ENCODE results near the gene LAIR2. TPM values are rescaled to one million over a fixed set of nuclear protein-coding genes. Genes with fewer than 3 reads are reported as not detected.

Gene LAIR2
- total RNA-seq, 3 donors from 2014 or later = 0.35 to 0.76 (median 0.58) TPM

- Mint-ChIP-seq H3K4me3 (no peak overlapping the region), H3K36me3 (ENCODE audit: insufficient read depth) (no peaks in the 10 kb centered on the region), H3K4me1 (ENCODE audit: low read depth) (peaks cover 32% of the 10 kb centered on the region), H3K27me3 (ENCODE audit: low read depth) (peaks cover 39% of the 10 kb centered on the region), H3K9me3 (no peaks in the 10 kb centered on the region)
- ATAC-seq (no peak), DNase-seq (no peak)
Measured at GRCh38 chr19:54525636-54526035, 23.0 kb downstream of the LAIR2 start.

- no peak for DNase-seq
- Mint-ChIP-seq H3K9me3 (no peaks in the 10 kb centered on the region), H3K27me3 (ENCODE audit: low read depth) (peaks cover 38% of the 10 kb centered on the region), H3K36me3 (ENCODE audit: insufficient read depth) (no peaks in the 10 kb centered on the region), H3K4me3 (no peak overlapping the region), H3K4me1 (ENCODE audit: low read depth) (peaks cover 21% of the 10 kb centered on the region)
- no peak for ATAC-seq
Measured at GRCh38 chr19:54526972-54527371, 24.3 kb downstream of the LAIR2 start.

- Mint-ChIP-seq H3K9me3 (no peaks in the 10 kb centered on the region), H3K4me1 (ENCODE audit: low read depth) (peaks cover 12% of the 10 kb centered on the region), H3K4me3 (no peak overlapping the region), H3K36me3 (ENCODE audit: insufficient read depth) (no peaks in the 10 kb centered on the region), H3K27me3 (ENCODE audit: low read depth) (peaks cover 42% of the 10 kb centered on the region)
- ATAC-seq (no peak), DNase-seq (no peak)
Measured at GRCh38 chr19:54530866-54531265, 28.2 kb downstream of the LAIR2 start.

- H3K36me3 Mint-ChIP-seq (ENCODE audit: insufficient read depth) = no peaks in the 10 kb centered on the region
- DNase-seq (no peak), ATAC-seq (no peak)
- H3K27me3 Mint-ChIP-seq (ENCODE audit: low read depth) = peaks cover 40% of the 10 kb centered on the region
- H3K4me3 Mint-ChIP-seq = peak overlapping the region; percentile 1
- H3K4me1 Mint-ChIP-seq (ENCODE audit: low read depth) = peaks cover 12% of the 10 kb centered on the region
- H3K9me3 Mint-ChIP-seq = no peaks in the 10 kb centered on the region
Measured at GRCh38 chr19:54532528-54532927, 29.9 kb downstream of the LAIR2 start.

GRCh38 chr19:54533476-54533875 lies 30.8 kb downstream of the LAIR2 start:
- ATAC-seq = no peak
- DNase-seq = no peak
- Mint-ChIP-seq H3K4me1 (ENCODE audit: low read depth) (peaks cover 12% of the 10 kb centered on the region), H3K9me3 (no peaks in the 10 kb centered on the region), H3K36me3 (ENCODE audit: insufficient read depth) (no peaks in the 10 kb centered on the region), H3K4me3 (no peak overlapping the region), H3K27me3 (ENCODE audit: low read depth) (peaks cover 42% of the 10 kb centered on the region)

GRCh38 chr19:54534156-54534555 lies 31.5 kb downstream of the LAIR2 start:
- Mint-ChIP-seq H3K9me3 (no peaks in the 10 kb centered on the region), H3K4me1 (ENCODE audit: low read depth) (peaks cover 9% of the 10 kb centered on the region), H3K27me3 (ENCODE audit: low read depth) (peaks cover 41% of the 10 kb centered on the region), H3K36me3 (ENCODE audit: insufficient read depth) (no peaks in the 10 kb centered on the region), H3K4me3 (no peak overlapping the region)
- DNase-seq = no peak
- ATAC-seq = no peak

GRCh38 chr19:54535601-54536000 lies 33.0 kb downstream of the LAIR2 start:
- peaks cover 38% of the 10 kb centered on the region for H3K27me3 Mint-ChIP-seq (ENCODE audit: low read depth)
- no peak for DNase-seq
- no peak for ATAC-seq
- no peak overlapping the region for H3K4me3 Mint-ChIP-seq
- H3K36me3 Mint-ChIP-seq (ENCODE audit: insufficient read depth) = no peaks in the 10 kb centered on the region
- peaks cover 9% of the 10 kb centered on the region for H3K4me1 Mint-ChIP-seq (ENCODE audit: low read depth)
- no peaks in the 10 kb centered on the region for H3K9me3 Mint-ChIP-seq

GRCh38 chr19:54536956-54537355 lies 34.3 kb downstream of the LAIR2 start:
- no peaks in the 10 kb centered on the region for H3K36me3 Mint-ChIP-seq (ENCODE audit: insufficient read depth)
- no peak for ATAC-seq
- H3K4me1 Mint-ChIP-seq (ENCODE audit: low read depth) = peaks cover 7% of the 10 kb centered on the region
- H3K27me3 Mint-ChIP-seq (ENCODE audit: low read depth) = peaks cover 33% of the 10 kb centered on the region
- H3K9me3 Mint-ChIP-seq = no peaks in the 10 kb centered on the region
- H3K4me3 Mint-ChIP-seq = no peak overlapping the region
- no peak for DNase-seq

GRCh38 chr19:54541712-54542111 lies 39.1 kb downstream of the LAIR2 start:
- H3K4me3 Mint-ChIP-seq = no peak overlapping the region

GRCh38 chr19:54548806-54549205 lies 46.2 kb downstream of the LAIR2 start:
- no peak overlapping the region for H3K4me3 Mint-ChIP-seq
- ATAC-seq (no peak), DNase-seq (no peak)
- H3K4me1 Mint-ChIP-seq (ENCODE audit: low read depth) = peaks cover 4% of the 10 kb centered on the region
- no peaks in the 10 kb centered on the region for H3K36me3 Mint-ChIP-seq (ENCODE audit: insufficient read depth)
- no peaks in the 10 kb centered on the region for H3K9me3 Mint-ChIP-seq
- H3K27me3 Mint-ChIP-seq (ENCODE audit: low read depth) = peaks cover 22% of the 10 kb centered on the region

More at GRCh38 chr19:54541712-54542111, 39.1 kb downstream of the LAIR2 start:
- peaks cover 12% of the 10 kb centered on the region for H3K27me3 Mint-ChIP-seq (ENCODE audit: low read depth)
- no peaks in the 10 kb centered on the region for H3K4me1 Mint-ChIP-seq (ENCODE audit: low read depth)
- no peak for ATAC-seq
- no peak for DNase-seq
- H3K9me3 Mint-ChIP-seq = no peaks in the 10 kb centered on the region
- H3K36me3 Mint-ChIP-seq (ENCODE audit: insufficient read depth) = no peaks in the 10 kb centered on the region

GRCh38 chr19:54549224-54549623 lies 46.6 kb downstream of the LAIR2 start:
- Mint-ChIP-seq H3K4me1 (ENCODE audit: low read depth) (peaks cover 4% of the 10 kb centered on the region), H3K27me3 (ENCODE audit: low read depth) (peaks cover 22% of the 10 kb centered on the region), H3K9me3 (no peaks in the 10 kb centered on the region), H3K4me3 (no peak overlapping the region), H3K36me3 (ENCODE audit: insufficient read depth) (no peaks in the 10 kb centered on the region)
- no peak for ATAC-seq
- DNase-seq = no peak

- Mint-ChIP-seq H3K36me3 (ENCODE audit: insufficient read depth) (no peaks in the 10 kb centered on the region), H3K27me3 (ENCODE audit: low read depth) (peaks cover 26% of the 10 kb centered on the region), H3K4me3 (no peak overlapping the region), H3K9me3 (no peaks in the 10 kb centered on the region), H3K4me1 (ENCODE audit: low read depth) (peaks cover 4% of the 10 kb centered on the region)
- ATAC-seq (peak in 1 of 2 donors; percentile 52), DNase-seq (no peak)
Measured at GRCh38 chr19:54551293-54551692, 48.7 kb downstream of the LAIR2 start.

- Mint-ChIP-seq H3K27me3 (ENCODE audit: low read depth) (peaks cover 26% of the 10 kb centered on the region), H3K4me1 (ENCODE audit: low read depth) (peaks cover 4% of the 10 kb centered on the region), H3K9me3 (no peaks in the 10 kb centered on the region), H3K36me3 (ENCODE audit: insufficient read depth) (no peaks in the 10 kb centered on the region), H3K4me3 (no peak overlapping the region)
- ATAC-seq (no peak), DNase-seq (no peak)
Measured at GRCh38 chr19:54551950-54552912, 49.6 kb downstream of the LAIR2 start.

- DNase-seq (no peak), ATAC-seq (no peak)
- Mint-ChIP-seq H3K4me1 (ENCODE audit: low read depth) (peaks cover 4% of the 10 kb centered on the region), H3K36me3 (ENCODE audit: insufficient read depth) (no peaks in the 10 kb centered on the region), H3K27me3 (ENCODE audit: low read depth) (peaks cover 28% of the 10 kb centered on the region), H3K4me3 (no peak overlapping the region), H3K9me3 (no peaks in the 10 kb centered on the region)
Measured at GRCh38 chr19:54552913-54553310, 50.3 kb downstream of the LAIR2 start.

- no peak for ATAC-seq
- no peak for DNase-seq
- Mint-ChIP-seq H3K9me3 (no peaks in the 10 kb centered on the region), H3K27me3 (ENCODE audit: low read depth) (peaks cover 38% of the 10 kb centered on the region), H3K36me3 (ENCODE audit: insufficient read depth) (no peaks in the 10 kb centered on the region), H3K4me1 (ENCODE audit: low read depth) (peaks cover 4% of the 10 kb centered on the region), H3K4me3 (no peak overlapping the region)
Measured at GRCh38 chr19:54554006-54554405, 51.4 kb downstream of the LAIR2 start.

Data from activated T-cell treated with anti-CD3 and anti-CD28 coated beads, Interleukin-2, amount 50 U/mL, for 4 hours (primary cell).